GM20000 (cell line): ENCODE measurements around the gene TCERG1L.
"Not testable (repeated sequence)": the region's sequence is repeated elsewhere in the genome, so short reads cannot be mapped to it uniquely, and the experiment has no call there.

ENCODE experiments used
- DNase-seq: peaks from one replicate; pipeline ENCODE4 v3.0.0; 2012; ENCODE audit warnings: low spot score
- TF ChIP-seq, protein P1 (sequence below): IDR thresholded peaks from 2 replicates; pipeline ENCODE4 v1.5.1; 2012; ENCODE audit warnings: mild to moderate bottlenecking, control low read depth; ENCODE audit errors: extremely low read depth, missing control alignments

Gene TCERG1L

DNA sequence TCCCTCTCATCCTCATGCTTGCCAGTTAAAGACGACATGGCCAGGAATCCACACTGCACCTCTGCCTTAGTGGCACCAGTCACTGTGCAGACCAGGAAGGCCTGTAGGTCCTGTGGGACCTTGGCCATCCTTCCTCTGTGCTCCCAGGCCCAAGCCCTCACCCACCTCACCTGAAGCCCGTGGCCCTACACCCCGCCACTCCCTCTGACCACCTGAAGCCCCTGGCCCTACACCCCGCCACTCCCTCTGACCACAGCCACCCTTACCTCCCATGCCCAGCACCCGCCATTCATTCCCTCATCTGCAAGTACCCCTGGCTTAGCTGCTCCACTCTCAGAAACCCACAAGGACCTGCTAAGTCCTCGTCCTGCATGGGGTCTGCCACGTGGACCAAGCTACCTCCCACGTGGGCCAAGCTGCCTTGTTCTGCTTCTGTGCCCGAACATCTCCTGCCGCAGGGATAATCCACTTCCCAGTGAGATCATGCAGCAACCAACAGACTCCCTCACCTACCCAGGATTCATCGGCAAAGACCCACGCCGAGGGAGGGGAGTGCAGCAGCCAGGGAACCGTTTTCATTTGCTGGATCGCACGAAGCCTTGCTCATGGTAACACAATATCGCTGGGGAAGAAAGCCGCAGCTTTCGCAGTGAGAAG is 151.2 kb downstream of the TCERG1L start:
- DNase-seq: no peak
- TF ChIP-seq, protein P1, sequence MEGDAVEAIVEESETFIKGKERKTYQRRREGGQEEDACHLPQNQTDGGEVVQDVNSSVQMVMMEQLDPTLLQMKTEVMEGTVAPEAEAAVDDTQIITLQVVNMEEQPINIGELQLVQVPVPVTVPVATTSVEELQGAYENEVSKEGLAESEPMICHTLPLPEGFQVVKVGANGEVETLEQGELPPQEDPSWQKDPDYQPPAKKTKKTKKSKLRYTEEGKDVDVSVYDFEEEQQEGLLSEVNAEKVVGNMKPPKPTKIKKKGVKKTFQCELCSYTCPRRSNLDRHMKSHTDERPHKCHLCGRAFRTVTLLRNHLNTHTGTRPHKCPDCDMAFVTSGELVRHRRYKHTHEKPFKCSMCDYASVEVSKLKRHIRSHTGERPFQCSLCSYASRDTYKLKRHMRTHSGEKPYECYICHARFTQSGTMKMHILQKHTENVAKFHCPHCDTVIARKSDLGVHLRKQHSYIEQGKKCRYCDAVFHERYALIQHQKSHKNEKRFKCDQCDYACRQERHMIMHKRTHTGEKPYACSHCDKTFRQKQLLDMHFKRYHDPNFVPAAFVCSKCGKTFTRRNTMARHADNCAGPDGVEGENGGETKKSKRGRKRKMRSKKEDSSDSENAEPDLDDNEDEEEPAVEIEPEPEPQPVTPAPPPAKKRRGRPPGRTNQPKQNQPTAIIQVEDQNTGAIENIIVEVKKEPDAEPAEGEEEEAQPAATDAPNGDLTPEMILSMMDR: no peak

DNA sequence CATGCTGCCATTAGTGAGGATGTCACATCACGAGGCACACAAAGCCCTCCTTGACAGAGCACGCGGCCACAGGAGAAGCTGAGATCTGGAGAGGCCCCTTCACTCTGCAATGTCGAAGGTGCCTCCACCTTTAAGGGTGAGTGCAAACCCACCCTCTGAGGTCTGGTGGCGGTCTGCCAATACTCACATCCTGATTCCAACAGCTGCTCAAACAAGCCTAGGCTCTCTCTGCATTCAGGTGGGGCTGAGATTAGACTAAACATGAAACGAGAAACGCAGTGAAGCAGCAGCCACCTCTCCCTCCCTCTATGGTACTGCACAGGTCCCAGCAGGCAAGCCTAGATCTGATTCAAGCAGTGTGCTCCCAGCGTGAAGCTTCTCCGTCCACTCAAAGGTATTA is 151.8 kb downstream of the TCERG1L start:
- TF ChIP-seq, protein P1: no peak
- DNase-seq: no peak

DNA sequence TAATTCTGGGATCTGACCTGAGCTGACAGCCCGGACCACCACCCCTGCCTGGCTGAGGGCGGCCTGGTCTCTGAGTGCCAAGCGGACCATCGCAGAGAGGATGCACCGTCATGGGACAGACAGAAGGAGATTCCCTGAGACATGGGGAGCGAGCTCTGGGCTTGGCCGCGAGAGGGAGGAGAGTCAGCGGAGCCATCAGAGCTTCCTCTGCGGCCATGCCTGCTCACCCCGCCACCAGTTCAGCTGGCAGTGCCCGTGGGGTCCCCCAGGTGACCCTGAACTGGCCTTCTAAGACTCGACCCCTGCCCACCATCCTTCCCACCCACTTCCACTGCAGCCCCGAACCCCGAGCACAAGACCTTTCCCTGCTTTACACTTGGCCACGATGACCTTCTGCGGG is 152.8 kb downstream of the TCERG1L start:
- no peak for DNase-seq
- TF ChIP-seq, protein P1: no peak

DNA sequence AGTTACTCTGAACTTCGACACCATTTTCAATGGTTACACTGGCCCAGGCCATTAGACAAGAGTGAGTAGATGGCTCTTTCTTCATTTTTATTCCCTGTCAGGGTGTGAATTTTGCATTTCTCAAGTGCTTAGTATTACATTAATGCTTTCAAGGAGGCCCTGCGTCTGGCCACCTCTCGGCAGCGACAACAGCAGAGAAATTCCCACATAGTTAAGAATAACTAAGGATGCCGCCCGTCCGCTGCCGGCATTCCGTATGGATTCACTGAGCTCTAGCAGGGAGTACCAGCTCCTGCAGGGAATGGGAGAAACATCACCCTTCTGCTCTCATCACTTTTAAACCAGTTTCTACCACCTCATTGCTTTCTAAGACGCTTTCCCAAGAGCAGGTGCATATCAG is 153.6 kb downstream of the TCERG1L start:
- DNase-seq: no peak
- TF ChIP-seq, protein P1: no peak

DNA sequence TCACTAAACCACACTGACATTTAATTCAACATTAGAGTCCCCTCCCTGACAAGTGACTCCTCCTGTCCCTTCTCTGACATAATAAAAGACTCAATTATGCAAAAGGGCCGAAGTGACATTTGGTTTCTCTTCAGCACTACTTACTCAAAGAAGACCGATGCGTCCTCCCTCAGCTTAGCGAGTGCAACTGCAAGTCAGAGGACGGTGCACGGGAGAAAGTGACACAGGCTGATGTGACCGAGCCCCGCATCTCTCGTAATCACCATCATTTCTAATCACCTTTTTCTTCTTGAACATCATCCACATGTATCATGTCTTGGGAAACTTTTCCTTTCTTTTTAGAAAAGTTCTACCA is 155.7 kb downstream of the TCERG1L start:
- TF ChIP-seq, protein P1: no peak
- no peak for DNase-seq

DNA sequence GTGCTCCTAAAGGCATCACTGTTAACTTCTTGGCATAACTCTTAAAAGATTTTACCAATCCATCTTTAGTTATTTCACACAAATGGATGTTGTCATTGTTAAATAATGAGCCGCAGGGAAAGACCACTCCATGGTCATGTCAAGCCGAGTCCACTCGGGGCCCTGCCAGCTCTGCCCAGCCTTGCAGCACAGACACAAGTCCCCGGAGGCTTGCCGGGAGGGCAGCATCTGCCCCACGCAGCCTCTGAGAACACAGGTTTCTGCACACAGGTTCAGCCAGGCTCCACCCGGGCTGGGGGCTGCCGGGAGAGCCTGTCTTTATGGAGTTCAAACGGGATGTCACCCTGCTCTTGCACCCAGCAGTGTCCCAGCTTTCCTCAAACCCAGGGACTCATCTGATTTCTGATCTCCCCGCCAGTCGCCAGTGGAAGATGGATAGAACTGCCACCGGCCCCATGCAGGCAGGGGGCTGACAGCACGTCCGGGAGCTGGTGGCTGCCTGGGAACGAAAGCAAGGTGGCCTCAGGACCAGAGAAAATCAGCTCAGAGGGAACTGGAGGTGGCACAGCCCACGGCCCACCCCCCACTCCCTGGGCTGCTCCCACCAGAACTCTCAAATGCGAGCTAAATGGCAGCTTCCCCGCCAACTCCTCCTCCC is 156.2 kb downstream of the TCERG1L start:
- TF ChIP-seq, protein P1: no peak
- DNase-seq: no peak

DNA sequence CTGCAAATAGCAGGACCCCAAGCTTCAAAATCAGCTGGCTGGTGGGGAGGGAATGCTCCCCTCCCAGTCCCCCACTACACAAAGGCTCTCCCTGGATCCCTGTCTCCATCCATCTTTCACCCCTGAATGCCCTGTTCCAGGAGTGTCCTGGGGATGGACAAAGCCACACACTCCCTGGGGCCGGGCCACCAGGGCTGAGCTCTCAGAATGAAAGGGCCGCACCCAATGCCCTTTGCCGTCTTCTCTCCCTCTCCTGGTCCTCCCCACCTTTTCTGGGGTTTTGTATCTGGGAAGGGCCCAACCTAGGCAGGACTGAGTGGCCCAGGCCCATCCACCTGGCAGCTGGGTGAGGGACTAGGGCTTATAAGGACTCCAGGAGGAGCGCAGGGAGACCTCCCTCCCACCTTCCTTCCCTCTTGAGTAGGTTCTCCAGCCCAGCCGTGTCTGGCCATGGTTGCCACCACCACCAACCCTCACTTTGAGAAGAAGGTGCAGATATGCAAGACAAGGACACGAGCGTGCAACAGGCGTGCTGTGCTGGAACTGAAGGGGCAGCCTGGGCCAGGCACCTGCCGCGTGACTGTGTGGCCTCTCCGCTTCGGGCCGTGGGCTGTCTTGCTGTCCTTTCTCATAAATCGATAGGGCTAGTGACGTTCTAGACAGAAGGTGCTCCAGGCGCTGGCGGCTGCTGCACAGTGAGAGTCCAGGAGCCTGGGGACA is 157.1 kb downstream of the TCERG1L start:
- DNase-seq: no peak
- TF ChIP-seq, protein P1: no peak

DNA sequence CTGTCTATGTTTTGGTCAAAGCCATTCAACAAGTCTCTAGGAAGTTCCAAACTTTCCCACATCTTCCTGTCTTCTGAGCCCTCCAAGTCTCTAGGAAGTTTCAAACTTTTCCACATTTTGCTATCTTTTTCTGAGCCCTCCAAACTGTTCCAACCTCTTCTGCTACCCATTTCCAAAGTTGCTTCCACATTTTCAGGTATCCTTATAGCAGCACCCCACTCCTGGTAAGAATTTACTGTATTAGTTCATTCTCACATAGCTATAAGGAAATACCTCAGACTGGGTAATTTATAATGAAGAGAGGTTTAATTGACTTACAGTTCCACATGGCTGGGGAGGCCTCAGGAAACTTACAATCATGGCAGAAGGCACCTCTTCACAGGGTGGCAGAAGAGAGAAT is 159.1 kb downstream of the TCERG1L start:
- DNase-seq: not testable (repeated sequence)
